Lung microvascular endothelial cell (primary cell): ENCODE data around the gene MYB. TPM values are rescaled to one million over a fixed set of nuclear protein-coding genes. Genes with fewer than 3 reads are reported as not detected.

Source experiments
- DNase-seq, 2 donors: peaks; one replicate each; pipeline versions ENCODE4 v3.0.0 to v3.0.0-alpha.2; 2010; ENCODE audit warnings: low read depth in 2 of 2
- total RNA-seq: library from RNA; depleted of rRNA; stranded (reverse); fragments of >200 nt; gene quantifications from 2 replicates; pipeline ENCODE4 v1.2.1, GENCODE V29; 2014

The MYB gene
- total RNA-seq, 1 donor from 2014 or later, result not detected

GRCh38 chr6:135250234-135250633 lies 69.1 kb downstream of the MYB start:
- no peak for DNase-seq

GRCh38 chr6:135250751-135251497 lies 69.8 kb downstream of the MYB start:
- no peak for DNase-seq

GRCh38 chr6:135251498-135252441 lies 70.7 kb downstream of the MYB start:
- peak in 1 of 2 donors; percentile 8 for DNase-seq

- DNase-seq, result no peak
Measured at GRCh38 chr6:135254471-135254870, 73.4 kb downstream of the MYB start.

- DNase-seq, result no peak
Measured at GRCh38 chr6:135256866-135257265, 75.8 kb downstream of the MYB start.

GRCh38 chr6:135257631-135258405 lies 76.7 kb downstream of the MYB start:
- no peak for DNase-seq

- DNase-seq, result no peak
Measured at GRCh38 chr6:135258970-135259369, 77.9 kb downstream of the MYB start.

GRCh38 chr6:135260612-135261011 lies 79.5 kb downstream of the MYB start:
- DNase-seq, result no peak

GRCh38 chr6:135261872-135262725 lies 81.0 kb downstream of the MYB start:
- DNase-seq, result no peak

GRCh38 chr6:135265278-135265677 lies 84.2 kb downstream of the MYB start:
- DNase-seq, result no peak

GRCh38 chr6:135266675-135267074 lies 85.6 kb downstream of the MYB start:
- no peak for DNase-seq

GRCh38 chr6:135267085-135267484 lies 86.0 kb downstream of the MYB start:
- DNase-seq, result no peak

- no peak for DNase-seq
Measured at GRCh38 chr6:135268263-135268662, 87.2 kb downstream of the MYB start.

- no peak for DNase-seq
Measured at GRCh38 chr6:135268740-135269139, 87.6 kb downstream of the MYB start.

Other genes with a start within 250 kb of the MYB start
- gene ALDH8A1, start 231.2 kb upstream of the MYB start, total RNA-seq, result 0.20 and 0.44 TPM in 2 replicates
- 60.8 and 74.8 TPM in 2 replicates for gene HBS1L, start 126.5 kb upstream of the MYB start, total RNA-seq